Measurements from ENCODE around the gene FAM72D. TPM values are rescaled to one million over a fixed set of nuclear protein-coding genes. Genes with fewer than 3 reads are reported as not detected.
"Not testable (repeated sequence)": the region's sequence is repeated elsewhere in the genome, so short reads cannot be mapped to it uniquely, and the experiment has no call there.

The FAM72D gene
- total RNA-seq, result 1 to 10 TPM in 1 of 2 donors, under 1 TPM in 1; 0.96 to 4.0 TPM

DNA sequence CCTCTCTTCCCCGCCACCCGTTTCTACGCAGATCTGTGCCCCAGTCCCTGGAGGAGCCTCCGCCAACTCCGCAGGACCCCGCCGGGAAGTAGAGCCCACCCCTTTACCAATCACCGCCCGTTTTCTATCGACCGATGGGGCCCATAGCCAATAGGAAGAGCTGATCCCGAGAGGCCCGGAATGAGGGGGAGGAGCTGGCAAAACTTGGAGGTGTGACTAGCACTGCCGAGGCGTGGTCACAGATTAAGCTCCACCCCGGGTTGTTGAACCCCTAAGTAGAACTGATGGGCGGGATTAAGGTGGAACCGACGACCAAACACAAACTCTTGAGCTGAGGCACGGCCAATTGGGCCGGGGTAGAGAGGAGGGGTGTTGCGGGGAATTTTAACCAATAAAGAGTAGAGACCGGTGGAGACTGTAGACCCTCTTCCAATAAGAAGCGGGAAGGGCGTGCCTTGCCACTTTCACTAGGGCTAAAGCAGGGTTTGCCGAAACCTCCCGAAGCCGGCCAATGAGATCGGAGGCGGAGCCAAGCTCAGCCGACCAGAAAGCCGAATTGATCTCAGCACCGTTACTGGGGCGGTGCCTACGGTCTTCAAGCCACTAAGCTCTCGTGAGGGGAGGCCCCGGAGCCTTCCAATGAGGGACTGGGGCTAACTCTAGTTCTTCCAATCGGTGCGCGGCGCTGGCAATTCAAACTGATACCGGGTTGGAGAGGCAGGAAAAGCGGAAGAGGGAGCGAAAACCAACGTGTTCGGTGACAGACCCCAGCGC lies at the start of gene FAM72D, which contains the start of gene SRGAP2B:
FAM72D (plus strand) TSS at position 691 of the 774 bp plus-strand sequence. CDS start 874 bp downstream, outside the sequence.
SRGAP2B (minus strand) TSS at position 45 of the 774 bp plus-strand sequence. CDS start 2,427 bp downstream, outside the sequence.
- H3K9ac ChIP-seq (ENCODE audit: low read depth in 2 of 2, low read length in 2 of 2); DNase-seq; H3K4me1 ChIP-seq; H3K27me3 ChIP-seq; H3K27ac ChIP-seq; H3K36me3 ChIP-seq; H3K9me3 ChIP-seq; intact Hi-C loops (cut with DNase I): not testable (repeated sequence)
- peak within 1 kb of the TSS; percentile 31 for H3K4me3 ChIP-seq

DNA sequence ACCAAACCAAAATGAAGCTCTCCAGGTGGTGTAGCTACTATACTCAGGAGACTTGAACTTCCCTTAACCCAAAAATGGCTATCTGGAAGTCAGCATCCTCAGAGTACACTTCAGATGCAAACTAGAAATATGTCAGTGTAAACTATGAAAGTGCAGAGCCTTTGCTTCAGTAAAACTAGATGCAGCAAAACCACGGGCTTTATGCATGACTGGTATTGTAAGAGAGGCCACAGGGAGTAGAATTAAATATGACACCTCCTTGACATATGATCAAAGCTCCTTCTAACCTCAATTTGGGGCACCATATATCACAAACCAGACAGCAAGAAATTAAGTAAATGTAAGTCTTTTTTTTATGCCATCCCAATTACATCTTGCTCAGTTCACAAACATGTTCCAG lies 48.2 kb upstream of the FAM72D start:
- H3K9ac ChIP-seq (ENCODE audit: low read depth in 2 of 2, low read length in 2 of 2); H3K27ac ChIP-seq; H3K27me3 ChIP-seq; DNase-seq; H3K36me3 ChIP-seq; H3K4me3 ChIP-seq; H3K9me3 ChIP-seq; H3K4me1 ChIP-seq; intact Hi-C loops (cut with DNase I): not testable (repeated sequence)

DNA sequence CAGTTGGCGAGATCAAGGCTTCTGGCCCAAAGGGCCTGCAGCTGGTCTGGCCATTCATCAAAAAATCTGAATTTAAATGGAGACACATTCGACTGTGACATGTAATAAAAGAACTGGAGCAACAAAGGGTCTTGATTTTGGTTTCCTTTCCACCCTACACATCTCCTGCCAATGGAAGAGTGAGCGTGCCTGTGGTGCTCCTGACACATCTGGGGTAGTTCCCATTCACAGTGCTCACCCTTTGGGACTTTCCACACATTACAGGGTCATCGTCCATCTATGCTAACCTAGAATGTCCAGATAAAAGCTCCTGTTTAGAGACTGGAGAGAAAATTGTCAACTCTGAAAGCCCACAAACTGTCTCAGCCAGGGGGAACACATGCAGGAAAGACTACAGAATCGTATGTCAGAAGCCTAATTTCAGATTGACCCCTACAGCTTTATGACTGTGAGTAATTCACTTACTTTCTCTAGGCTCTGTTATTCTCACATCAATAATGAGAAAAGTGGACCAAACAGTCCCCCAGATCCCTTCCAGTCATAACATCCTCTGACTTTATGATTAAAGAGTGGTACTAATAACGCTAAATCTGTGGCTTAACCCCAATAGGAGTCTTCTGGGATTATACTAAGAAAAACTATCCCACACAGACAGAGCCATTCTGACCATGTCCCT lies 47.5 kb upstream of the FAM72D start:
- DNase-seq; H3K4me1 ChIP-seq; H3K36me3 ChIP-seq; H3K9ac ChIP-seq (ENCODE audit: low read depth in 2 of 2, low read length in 2 of 2); H3K4me3 ChIP-seq; H3K9me3 ChIP-seq; H3K27ac ChIP-seq; H3K27me3 ChIP-seq; intact Hi-C loops (cut with DNase I): not testable (repeated sequence)

DNA sequence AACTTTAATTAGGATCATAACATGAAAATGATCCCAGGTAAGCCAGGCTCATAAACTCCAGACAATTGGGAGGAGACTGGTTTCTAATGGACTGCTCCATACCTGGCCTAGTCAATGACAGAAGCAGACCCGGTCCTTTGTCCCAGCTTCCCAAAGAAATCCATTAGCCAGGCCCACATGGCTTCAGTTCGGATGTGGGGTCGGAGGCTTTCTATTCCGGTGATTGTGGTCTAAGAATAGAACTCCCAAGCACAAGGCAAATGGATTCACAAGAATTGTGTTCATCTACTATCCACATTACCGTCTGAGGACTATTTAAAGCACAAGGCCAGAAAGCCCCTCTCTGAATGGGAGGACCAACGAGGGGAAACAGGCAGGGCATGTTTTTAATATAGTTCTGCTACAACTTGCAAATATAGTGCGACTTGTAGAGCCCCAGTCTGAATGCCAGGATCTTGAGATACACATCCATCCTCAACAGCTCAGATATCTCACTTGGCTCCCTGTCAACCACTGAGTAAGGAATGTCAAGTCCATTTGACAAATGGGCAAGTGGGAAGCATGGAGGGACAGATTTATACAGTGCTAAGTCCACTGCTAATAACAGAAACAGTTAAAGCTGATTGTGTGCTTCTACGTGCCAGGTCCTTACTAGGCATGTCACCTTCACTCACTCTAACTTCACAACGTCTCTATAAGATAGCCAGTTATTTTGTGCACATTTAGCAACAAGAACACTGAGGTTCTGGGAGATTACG lies 43.6 kb upstream of the FAM72D start:
- H3K9ac ChIP-seq (ENCODE audit: low read depth in 2 of 2, low read length in 2 of 2); H3K27me3 ChIP-seq; intact Hi-C loops (cut with DNase I); H3K4me3 ChIP-seq; H3K9me3 ChIP-seq; H3K4me1 ChIP-seq; DNase-seq; H3K36me3 ChIP-seq; H3K27ac ChIP-seq: not testable (repeated sequence)

DNA sequence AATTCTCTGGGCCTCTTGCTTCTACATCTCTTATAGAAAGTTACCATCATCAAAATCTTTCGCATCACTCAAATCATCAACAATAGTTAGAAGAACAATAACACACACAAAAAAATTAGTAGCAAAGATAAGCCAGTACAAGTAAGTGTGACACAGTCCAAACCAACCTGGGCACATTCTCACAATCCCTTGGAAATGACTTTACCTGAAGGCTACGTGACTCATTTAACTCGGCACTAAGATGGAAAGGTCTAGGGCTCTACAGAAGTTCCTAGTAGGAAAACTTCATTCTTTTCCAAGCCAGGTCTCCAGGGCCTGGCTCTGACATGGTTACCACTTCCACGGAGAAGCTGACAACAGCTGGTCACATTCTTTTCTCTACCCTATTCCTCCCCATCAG lies 42.3 kb upstream of the FAM72D start:
- intact Hi-C loops (cut with DNase I); H3K27ac ChIP-seq; H3K36me3 ChIP-seq; H3K4me1 ChIP-seq; H3K27me3 ChIP-seq; H3K9ac ChIP-seq (ENCODE audit: low read depth in 2 of 2, low read length in 2 of 2); H3K4me3 ChIP-seq; DNase-seq; H3K9me3 ChIP-seq: not testable (repeated sequence)

DNA sequence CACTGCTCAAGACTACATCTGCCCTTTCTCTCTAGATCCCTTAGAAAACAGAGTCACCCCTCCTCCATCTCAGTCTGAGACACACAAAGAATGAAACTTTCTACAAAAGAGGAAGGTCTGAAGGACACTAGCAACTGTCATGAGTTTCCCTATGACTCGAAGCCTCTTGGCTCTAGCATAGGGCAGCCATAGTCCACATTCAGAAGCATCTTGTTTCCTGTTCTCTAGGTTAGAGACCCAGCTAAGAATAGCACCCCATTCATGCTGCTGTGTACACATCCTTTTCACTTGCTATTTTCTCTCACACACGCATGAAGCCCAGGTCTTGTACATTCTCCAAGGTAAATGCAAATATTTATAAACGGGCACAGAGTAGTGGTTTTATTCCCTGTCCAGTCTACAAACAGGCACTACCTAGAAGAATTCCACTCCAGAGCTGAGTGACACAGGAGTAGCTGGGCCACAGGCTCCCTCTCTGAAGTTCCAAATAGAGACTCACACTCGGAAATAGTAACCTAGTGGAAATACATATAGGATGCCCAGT lies 40.5 kb upstream of the FAM72D start:
- H3K36me3 ChIP-seq; H3K27ac ChIP-seq; intact Hi-C loops (cut with DNase I); H3K9me3 ChIP-seq; H3K9ac ChIP-seq (ENCODE audit: low read depth in 2 of 2, low read length in 2 of 2); H3K4me1 ChIP-seq; H3K4me3 ChIP-seq; DNase-seq; H3K27me3 ChIP-seq: not testable (repeated sequence)

DNA sequence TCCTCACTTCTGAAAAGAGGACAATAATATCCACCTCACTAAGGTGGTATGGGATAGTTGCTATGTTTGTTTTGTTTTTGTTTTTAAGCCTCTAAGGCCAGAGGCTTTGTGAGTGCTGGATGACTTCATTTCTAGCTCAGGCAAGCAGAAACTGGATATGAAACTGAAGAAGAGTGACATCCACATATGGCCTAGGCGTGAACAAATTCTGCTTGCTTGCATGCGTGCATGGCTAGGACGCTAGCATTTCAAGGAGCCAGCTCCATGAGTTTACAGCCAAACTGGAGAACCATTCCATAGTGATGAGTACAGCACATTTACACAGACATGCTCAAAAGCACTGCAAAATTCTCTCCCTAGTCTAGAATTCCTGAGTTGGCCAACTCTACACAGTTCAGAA lies 37.6 kb upstream of the FAM72D start:
- H3K9ac ChIP-seq (ENCODE audit: low read depth in 2 of 2, low read length in 2 of 2); H3K4me3 ChIP-seq; H3K4me1 ChIP-seq; H3K9me3 ChIP-seq; H3K36me3 ChIP-seq; DNase-seq; H3K27ac ChIP-seq; H3K27me3 ChIP-seq; intact Hi-C loops (cut with DNase I): not testable (repeated sequence)

DNA sequence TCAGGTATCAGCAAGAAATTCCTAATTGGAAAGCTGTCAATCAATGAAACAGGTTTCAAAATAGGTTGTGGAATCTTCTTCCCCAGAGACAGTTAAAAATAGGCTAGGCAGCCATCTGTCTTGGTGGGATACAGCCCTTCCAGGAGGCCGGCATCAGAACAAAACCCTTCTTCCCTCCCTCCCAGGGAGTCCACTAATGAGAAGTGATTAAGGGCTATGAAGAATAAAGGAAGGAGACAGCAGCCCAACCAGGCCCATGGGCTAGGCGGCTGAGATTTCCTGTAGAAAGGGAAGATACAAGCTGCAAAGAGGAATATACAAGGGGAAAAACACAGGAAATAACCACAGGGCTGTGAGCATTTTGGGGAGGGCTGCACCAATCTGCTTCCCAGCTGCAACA lies 32.5 kb upstream of the FAM72D start:
- H3K4me3 ChIP-seq; H3K9ac ChIP-seq (ENCODE audit: low read depth in 2 of 2, low read length in 2 of 2); H3K9me3 ChIP-seq; H3K27ac ChIP-seq; H3K4me1 ChIP-seq; H3K36me3 ChIP-seq; H3K27me3 ChIP-seq; intact Hi-C loops (cut with DNase I); DNase-seq: not testable (repeated sequence)

DNA sequence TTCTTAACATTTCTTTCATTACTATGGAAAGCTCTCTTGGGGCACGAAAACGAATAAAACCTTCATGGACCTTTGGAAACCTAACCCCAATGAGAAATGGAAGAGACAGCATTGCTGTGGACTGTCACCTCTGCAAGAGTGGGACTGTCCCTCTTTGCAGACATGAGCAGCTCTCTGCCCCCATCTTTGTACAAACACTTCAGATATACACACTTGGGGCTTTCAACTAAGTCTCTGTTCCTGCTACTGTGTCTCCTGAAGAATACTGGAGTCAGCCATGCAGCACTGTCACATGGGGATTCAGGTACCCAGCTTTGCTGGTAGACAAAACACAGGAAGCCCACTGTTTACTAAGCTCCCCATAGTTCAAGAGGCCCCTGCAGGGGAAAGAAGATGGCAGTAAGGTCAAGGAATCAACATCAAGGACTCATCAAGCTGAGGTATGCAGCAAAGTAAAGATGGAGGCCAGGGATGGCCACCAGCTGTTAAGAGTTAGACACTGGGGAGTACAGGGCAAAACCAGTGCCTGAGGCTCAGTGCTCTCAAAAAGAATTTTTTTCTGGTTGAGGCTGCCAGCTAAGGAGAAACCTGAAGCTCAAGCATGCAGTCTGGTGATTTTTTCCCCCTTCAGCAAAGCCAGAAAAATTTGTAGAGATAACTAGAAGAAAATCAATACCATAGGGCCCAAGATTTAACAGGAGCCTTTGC lies 31.7 kb upstream of the FAM72D start:
- H3K4me3 ChIP-seq; H3K9ac ChIP-seq (ENCODE audit: low read depth in 2 of 2, low read length in 2 of 2); intact Hi-C loops (cut with DNase I); DNase-seq; H3K4me1 ChIP-seq; H3K36me3 ChIP-seq; H3K9me3 ChIP-seq; H3K27ac ChIP-seq; H3K27me3 ChIP-seq: not testable (repeated sequence)

DNA sequence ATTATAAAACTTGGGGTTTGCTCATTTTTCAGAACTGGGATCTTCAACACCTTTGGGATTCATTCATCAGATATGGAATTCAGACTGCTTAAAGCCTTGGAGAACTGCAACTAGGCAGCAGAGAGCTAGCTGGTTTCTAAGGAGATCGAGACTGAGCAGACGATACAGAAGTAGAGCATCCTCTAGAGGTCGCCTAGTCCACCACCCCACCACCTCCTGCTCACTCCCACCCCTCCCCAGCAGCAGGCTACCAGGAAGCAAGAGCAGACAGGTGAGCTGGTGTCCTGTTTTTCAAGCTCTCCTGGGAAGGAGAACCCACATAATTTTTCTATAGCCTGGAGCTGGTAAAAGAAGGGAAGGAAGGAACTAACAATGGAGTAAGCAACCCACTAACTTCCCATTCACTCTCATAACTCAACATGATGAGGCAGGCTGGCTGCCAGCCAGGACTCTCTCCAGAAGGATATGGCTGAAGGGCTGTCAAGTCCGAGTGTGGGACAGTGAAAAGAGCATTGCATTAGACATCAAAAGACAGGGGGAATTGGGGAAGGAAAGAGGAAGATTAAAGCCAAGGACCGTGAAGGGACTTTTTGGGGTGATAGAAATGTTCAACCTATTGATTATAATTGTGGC lies 30.5 kb upstream of the FAM72D start:
- H3K27me3 ChIP-seq; H3K27ac ChIP-seq; H3K4me1 ChIP-seq; DNase-seq; intact Hi-C loops (cut with DNase I); H3K4me3 ChIP-seq; H3K9me3 ChIP-seq; H3K9ac ChIP-seq (ENCODE audit: low read depth in 2 of 2, low read length in 2 of 2); H3K36me3 ChIP-seq: not testable (repeated sequence)

DNA sequence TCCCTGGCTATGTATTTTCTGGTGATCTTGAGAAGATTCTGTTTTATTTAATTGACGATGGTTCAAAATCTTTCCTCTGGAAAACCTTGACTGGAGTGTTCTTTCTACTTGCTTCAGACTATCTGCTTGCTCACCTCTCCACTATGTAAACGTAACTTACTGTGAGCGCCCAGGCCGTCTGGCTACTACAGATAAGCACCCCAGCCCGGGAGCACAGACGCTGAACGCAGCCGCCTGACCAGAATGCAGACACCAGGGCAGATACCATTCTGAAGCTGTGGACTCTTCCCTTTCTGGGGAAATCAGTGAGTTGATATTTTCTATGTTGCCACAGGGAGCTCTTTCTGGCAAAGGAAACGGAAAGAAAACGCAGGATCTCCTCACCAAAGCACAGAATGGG lies 29.3 kb upstream of the FAM72D start:
- intact Hi-C loops (cut with DNase I); H3K4me3 ChIP-seq; H3K9me3 ChIP-seq; H3K27me3 ChIP-seq; H3K9ac ChIP-seq (ENCODE audit: low read depth in 2 of 2, low read length in 2 of 2); H3K4me1 ChIP-seq; H3K27ac ChIP-seq; DNase-seq; H3K36me3 ChIP-seq: not testable (repeated sequence)

DNA sequence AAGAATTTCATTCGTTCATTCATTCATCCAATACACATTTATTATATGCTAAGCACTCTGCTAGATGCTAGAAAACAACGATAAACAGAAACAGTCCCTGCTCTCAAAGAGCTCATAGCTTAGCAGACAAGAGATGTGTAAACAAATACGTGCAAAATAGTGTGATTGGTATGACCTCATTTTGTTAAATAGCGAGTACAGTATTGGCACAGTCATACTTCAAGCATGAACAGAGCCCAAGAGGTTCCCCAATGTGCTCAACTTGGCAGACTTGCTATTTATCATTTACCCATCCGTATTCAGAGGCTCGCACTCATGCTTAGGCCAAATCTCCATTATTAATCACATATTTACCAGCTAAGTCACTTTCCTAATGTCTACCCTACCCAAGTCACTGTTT lies 24.2 kb upstream of the FAM72D start:
- H3K4me3 ChIP-seq; intact Hi-C loops (cut with DNase I); H3K36me3 ChIP-seq; H3K4me1 ChIP-seq; H3K27ac ChIP-seq; H3K27me3 ChIP-seq; DNase-seq; H3K9me3 ChIP-seq; H3K9ac ChIP-seq (ENCODE audit: low read depth in 2 of 2, low read length in 2 of 2): not testable (repeated sequence)

Data from colonic mucosa (tissue), 4 donors.